A172 (cell line): ENCODE data around the gene RASIP1. TPM values are rescaled to one million over a fixed set of nuclear protein-coding genes. Genes with fewer than 3 reads are reported as not detected.

Source experiments
- DNase-seq: peaks from one replicate; pipeline ENCODE4 v3.0.0-alpha.2; 2015; ENCODE audit warnings: low spot score
- total RNA-seq: library from RNA; depleted of rRNA; stranded (reverse); fragments of >200 nt; shearing (Covaris generic); gene quantifications from 2 replicates; pipeline ENCODE4 v1.2.3, GENCODE V29; 2014; rRNA removed

Gene RASIP1
- total RNA-seq, 1 experiment from 2014 or later = 0.12 TPM

DNA sequence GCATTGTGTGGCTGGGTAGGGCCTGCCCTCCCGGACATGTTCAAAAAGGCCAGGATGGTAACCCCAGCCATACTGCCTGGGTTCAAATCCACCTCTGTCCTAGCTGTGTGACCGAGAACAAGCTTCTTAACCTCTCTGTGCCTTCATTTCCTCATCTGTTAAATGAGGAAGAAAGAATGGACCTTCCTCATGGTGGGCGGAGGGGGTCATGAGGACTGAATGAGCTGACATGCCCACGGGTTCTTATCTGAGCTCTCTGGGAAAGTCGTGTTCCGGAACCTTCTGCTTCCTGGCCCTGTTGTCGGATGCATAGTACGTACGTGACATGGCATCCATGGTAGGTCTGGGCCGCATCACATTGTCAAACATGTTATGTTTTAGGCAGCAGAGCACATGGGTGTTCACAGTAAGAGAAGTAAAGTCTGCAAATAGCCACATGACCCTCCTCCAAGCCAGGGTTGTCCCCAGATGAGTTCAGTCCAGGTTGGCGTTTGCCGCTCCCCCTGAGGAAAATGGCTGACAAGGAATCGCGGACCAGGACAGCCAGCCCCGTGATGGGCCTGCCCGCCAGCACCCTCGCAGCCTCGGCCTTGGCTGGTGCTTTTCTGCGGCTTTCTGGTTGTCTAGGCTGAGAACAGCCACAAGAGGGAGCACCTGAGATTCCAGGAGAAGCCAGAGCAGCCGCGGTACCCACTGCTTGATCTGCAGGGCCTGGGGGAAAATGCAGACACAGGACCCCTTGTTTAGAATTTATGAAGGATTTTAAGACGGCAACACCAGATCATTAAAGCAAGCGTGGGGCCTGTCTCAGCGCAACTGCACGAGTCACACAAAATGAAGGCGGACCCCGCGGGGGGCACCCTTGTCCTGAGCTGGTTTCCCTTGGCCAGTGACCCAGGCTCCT, 65.2 kb downstream of the RASIP1 start:
- peak; percentile 53 for DNase-seq

DNA sequence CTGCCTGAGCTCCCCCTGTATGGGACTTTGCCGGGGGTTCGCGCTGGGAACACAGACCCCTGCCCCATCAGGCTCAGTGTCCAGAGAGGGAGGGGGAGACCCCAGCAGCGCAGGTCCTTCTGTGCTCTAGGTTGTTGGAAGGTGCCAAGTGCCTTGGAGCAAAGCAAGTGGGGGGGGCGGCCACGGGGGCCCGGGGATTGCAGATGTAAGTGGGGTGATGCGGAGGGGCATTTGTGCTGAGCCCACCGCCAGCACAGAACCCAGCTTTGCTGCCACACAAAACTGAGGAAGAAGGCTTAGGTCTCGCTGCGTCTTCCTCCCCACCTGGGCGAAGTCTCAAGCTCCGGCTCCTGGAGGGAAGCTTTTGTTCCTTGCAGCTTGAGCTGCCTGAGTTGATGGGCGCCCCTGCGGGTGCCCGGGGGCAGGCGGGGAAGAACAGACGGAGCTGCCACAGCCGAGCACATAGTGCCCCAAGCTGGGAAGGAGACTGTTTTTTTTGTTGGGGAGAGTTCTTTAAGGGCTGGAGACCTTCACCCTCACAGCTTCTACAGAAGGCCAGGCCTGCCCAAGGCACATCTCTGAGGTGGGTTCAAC, 66.1 kb downstream of the RASIP1 start:
- DNase-seq = no peak

DNA sequence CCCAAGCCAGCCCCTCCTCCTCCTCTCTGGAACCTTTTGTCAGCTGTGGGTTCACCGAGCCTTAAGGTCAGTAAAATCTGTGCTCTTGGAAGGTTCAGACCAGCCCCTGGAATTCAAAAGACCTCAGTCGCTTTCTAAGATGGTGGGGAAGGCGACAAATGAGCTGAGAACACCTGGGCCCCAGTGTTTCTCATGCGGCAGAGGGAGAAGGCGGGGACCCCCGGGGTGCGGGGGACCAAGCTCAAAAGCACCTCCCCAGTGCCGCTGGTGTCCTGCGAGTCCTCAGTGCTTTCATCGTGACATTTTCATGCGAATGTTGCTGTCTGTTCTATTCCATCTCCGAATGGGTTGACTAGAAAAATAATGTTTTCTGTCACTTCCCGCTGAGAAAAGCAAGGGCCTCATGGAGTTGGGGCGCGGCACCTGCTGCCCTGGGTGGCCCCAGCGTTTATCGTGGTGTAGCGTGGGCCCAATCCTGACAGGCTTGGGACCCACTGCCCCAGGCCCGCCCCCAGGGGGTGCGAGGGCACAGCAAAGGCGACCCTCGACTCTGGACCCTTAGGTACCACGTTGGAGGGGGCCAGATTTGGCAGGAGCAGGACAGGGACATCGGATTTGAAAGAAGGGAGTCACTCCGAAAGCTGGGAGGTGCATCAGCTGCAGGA, 66.8 kb downstream of the RASIP1 start:
- DNase-seq = no peak

DNA sequence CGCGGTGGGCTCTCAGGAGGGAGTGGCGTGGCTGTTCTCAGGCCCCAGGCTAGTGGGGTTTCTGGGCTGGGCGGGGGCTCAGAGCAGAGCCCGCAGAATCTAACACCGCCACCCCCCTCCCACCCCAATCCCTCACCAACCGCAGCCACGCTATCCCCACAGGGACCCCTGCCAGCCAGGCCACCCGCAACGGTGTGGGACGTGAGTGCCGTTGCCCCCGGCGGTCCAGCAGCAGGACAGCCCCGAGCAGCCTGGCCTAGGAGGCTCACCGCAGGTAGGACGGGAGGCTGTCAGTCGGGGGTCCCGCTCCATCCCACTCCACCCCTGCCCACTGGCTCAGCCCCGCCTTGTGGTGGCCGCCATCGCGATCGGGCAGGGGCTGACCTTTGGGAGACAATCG, 67.4 kb downstream of the RASIP1 start, which contains the start of gene NTN5:
Gene NTN5, minus strand, starts transcription at position 24 of the 400 bp plus-strand sequence. CDS start 2,031 bp downstream, outside the sequence.
- no peak for DNase-seq

DNA sequence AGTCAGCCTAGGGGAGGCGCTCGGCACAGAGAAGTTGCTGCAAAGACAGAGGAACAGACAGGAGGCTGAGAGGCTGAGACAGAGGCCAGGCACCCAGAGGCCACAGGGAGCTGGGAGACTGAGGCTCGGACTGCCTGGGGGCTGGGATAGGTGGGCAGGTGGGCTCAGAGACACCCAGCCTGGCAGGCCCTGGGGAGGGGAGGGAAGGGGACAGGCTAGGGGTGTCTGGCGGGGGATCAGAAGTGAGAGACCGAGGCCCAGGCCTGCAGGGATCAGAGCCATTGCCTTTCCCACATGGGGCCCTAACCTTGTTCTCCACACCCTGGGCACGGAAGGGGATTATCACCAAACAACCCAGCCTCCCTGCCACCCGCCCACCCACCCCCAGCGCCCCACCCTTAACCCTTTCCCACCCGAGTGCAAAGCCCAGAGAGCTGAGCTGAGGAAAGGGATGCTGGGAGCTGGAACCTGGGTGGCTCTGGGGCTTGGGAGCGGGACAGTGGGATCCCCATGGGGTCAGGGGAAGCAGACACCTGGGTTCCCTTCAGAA, 68.9 kb downstream of the RASIP1 start:
- DNase-seq = no peak

DNA sequence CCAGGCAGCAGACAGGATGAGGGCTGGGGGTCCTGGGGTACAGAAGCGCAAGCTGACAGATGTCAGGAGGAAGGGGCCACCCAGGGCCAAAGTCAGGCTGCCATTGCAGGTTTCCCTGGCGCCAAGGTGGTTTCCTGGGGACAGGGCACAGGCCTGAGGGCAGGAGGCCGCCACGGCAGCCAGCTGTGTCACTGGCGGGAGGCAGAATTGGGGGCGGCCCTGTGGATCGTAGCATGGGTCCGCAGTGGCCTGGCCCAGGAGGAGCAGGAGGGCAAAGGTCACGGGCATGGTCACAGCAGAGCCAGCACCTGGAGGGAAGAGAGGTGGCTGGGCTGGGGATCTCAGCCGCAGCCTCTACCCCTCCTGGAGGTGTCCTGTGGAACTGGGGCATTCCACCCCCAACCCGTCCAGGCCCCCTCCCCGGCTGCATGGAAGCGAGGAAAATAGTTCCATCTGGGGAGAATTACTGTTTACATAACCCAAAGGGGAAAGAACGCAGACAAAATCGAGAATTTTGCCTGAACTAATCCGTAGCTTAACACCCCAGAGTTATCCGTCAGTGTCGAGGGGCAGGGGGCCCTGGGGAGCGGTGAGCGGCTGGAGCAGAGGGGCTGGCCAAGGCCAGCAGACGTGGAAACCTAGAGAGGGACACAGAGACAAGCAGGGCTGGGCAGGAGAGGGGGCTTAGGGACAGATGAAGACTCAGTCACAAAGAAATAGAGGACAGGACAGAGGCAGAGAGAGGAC, 69.5 kb downstream of the RASIP1 start:
- no peak for DNase-seq

Other genes with a start within 250 kb of the RASIP1 start
- not detected in 2 replicates for gene LMTK3, start 228.8 kb downstream of the RASIP1 start, total RNA-seq
- gene SULT2B1, start 188.4 kb downstream of the RASIP1 start, total RNA-seq = 0.38 TPM in 1 of 2 replicates, not detected in the other
- not detected in 2 replicates for gene SPACA4, start 133.9 kb downstream of the RASIP1 start, total RNA-seq
- 0.07 TPM in 1 of 2 replicates, not detected in the other for gene FAM83E, start 125.5 kb downstream of the RASIP1 start, total RNA-seq
- 764 and 1,035 TPM in 2 replicates for gene RPL18, start 121.4 kb downstream of the RASIP1 start, total RNA-seq
- gene SPHK2, start 121.1 kb downstream of the RASIP1 start, total RNA-seq = 7.6 and 10.5 TPM in 2 replicates
- gene DBP, start 103.2 kb downstream of the RASIP1 start, total RNA-seq = 2.6 and 15.5 TPM in 2 replicates
- 2.3 and 5.8 TPM in 2 replicates for gene CA11, start 94.4 kb downstream of the RASIP1 start, total RNA-seq
- gene NTN5, start 67.6 kb downstream of the RASIP1 start, total RNA-seq = not detected in 2 replicates
- gene FUT2, start 44.6 kb downstream of the RASIP1 start, total RNA-seq = not detected in 2 replicates
- gene MAMSTR, start 20.9 kb downstream of the RASIP1 start, total RNA-seq = 0.93 and 1.1 TPM in 2 replicates
- not detected in 2 replicates for gene IZUMO1, start 6.3 kb upstream of the RASIP1 start, total RNA-seq
- 0.81 and 0.98 TPM in 2 replicates for gene FUT1, start 12.0 kb upstream of the RASIP1 start, total RNA-seq
- not detected in 2 replicates for gene FGF21, start 14.9 kb upstream of the RASIP1 start, total RNA-seq
- gene BCAT2, start 70.4 kb upstream of the RASIP1 start, total RNA-seq = 29.5 and 36.8 TPM in 2 replicates
- 9.9 and 14.6 TPM in 2 replicates for gene HSD17B14, start 95.9 kb upstream of the RASIP1 start, total RNA-seq
- gene PLEKHA4, start 128.0 kb upstream of the RASIP1 start, total RNA-seq = 1.9 and 6.9 TPM in 2 replicates
- gene PPP1R15A, start 131.8 kb upstream of the RASIP1 start, total RNA-seq = 20.8 and 34.8 TPM in 2 replicates
- not detected in 2 replicates for gene TULP2, start 158.1 kb upstream of the RASIP1 start, total RNA-seq
- gene NUCB1, start 159.7 kb upstream of the RASIP1 start, total RNA-seq = 91.4 and 104 TPM in 2 replicates
- gene DHDH, start 193.1 kb upstream of the RASIP1 start, total RNA-seq = 0.10 TPM in 1 of 2 replicates, not detected in the other
- 32.4 and 40.6 TPM in 2 replicates for gene BAX, start 214.3 kb upstream of the RASIP1 start, total RNA-seq
- gene FTL, start 224.7 kb upstream of the RASIP1 start, total RNA-seq = 1,818 and 2,662 TPM in 2 replicates